ENCODE data around the gene EPS8L1. TPM values are rescaled to one million over a fixed set of nuclear protein-coding genes. Genes with fewer than 3 reads are reported as not detected.

EPS8L1 gene
- total RNA-seq, 1 experiment from 2014 or later = 75.8 TPM

DNA sequence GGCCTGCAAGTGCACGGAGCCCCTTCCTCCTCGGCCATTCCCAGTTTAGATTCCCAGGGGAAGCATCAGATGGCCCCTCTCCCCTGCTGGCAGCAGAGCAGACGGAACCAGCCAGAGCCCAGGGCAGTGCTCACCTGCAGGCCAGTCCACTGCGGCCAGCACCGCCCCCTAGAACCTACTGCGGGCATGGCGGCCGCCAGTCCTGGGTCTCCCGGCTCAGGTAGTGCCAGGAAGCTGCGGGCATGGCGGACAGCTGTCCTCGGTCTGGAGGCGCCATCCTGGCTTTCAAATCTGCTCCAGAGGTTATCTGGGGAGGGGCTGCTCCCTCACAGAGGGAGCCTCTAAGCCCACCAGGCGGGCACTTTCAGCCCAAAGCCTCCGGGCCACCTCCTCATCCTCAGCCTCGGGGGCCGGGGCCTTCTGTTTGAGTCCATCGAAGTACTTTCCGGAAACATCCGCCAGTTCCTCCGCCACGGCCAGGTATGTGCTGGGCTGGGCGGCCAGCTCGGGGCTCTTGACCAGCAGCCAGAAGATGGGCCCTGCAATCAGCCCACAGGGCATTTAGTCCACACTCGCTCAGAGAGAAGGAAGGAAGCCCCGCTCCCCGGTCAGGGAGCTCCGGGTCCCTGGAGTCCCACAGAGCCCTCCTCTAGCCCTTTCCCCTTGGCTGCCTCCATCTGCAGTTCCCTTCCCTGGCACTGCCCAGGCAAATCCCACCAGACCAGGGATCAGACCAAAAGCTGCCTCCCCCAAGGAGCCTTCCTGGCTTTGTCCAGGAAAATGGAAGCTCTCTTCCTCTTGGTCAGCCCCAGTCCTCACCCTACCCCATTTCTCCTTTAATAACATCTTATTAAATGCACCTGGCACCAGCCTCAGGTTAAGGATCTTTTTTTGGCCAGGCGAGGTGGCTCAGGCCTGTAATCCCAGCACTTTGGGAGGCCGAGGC lies 30.6 kb upstream of the EPS8L1 start:
- H3K9me2 ChIP-seq (replicated peaks; ENCODE audit: low read length) = no peaks in the 10 kb centered on the region
- DNase-seq (no peak), ATAC-seq (no peak)
- ChIA-PET CTCF (interaction anchor here (0.6 kb wide), 1 partner anchor 20 kb away, joined by 10 read pairs; no protein-coding TSS in a partner anchor), POLR2A (ENCODE audit: unreplicated experiment) (no interaction called here)
- BruUV-seq (replicated peaks) = no TSS peak
- no peak overlapping the region for H3K9ac ChIP-seq (ENCODE audit: low read length)
- no peak overlapping the region for H3K4me3 ChIP-seq (ENCODE audit: low read length)
- peaks cover 52% of the 10 kb centered on the region for H3K36me3 ChIP-seq (ENCODE audit: low read depth, low read length)
- no peak overlapping the region for H3K27ac ChIP-seq (ENCODE audit: low read length)
- no peak overlapping the region for H3K4me2 ChIP-seq (ENCODE audit: low read length)
- TF ChIP-seq EZH2 (IDR thresholded peaks at IDR 0.05; ENCODE audit: low read length, unreplicated experiment) (no peak), EZH2phosphoT487 (IDR thresholded peaks at IDR 0.05; ENCODE audit: borderline replicate concordance, low read length) (no peak)
- TF ChIP-seq, protein P1, sequence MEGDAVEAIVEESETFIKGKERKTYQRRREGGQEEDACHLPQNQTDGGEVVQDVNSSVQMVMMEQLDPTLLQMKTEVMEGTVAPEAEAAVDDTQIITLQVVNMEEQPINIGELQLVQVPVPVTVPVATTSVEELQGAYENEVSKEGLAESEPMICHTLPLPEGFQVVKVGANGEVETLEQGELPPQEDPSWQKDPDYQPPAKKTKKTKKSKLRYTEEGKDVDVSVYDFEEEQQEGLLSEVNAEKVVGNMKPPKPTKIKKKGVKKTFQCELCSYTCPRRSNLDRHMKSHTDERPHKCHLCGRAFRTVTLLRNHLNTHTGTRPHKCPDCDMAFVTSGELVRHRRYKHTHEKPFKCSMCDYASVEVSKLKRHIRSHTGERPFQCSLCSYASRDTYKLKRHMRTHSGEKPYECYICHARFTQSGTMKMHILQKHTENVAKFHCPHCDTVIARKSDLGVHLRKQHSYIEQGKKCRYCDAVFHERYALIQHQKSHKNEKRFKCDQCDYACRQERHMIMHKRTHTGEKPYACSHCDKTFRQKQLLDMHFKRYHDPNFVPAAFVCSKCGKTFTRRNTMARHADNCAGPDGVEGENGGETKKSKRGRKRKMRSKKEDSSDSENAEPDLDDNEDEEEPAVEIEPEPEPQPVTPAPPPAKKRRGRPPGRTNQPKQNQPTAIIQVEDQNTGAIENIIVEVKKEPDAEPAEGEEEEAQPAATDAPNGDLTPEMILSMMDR (conservative IDR thresholded peaks at IDR 0.05; ENCODE audit: low read depth, low read length) = no peak
- no peaks in the 10 kb centered on the region for H3K27me3 ChIP-seq (ENCODE audit: low read length)
- intact Hi-C loops (cut with micrococcal nuclease) = no loop called here
- no peaks in the 10 kb centered on the region for H3K79me2 ChIP-seq (ENCODE audit: low read length)
- H3K4me1 ChIP-seq (ENCODE audit: insufficient read depth, low read length) = no peaks in the 10 kb centered on the region
- H2AFZ ChIP-seq (ENCODE audit: low read length) = no peak overlapping the region
- no peaks in the 10 kb centered on the region for H4K20me1 ChIP-seq (ENCODE audit: low read length)
- H3F3A ChIP-seq (ENCODE audit: low read length, unreplicated experiment) = no peaks in the 10 kb centered on the region
- H3K9me3 ChIP-seq (ENCODE audit: low read length) = no peaks in the 10 kb centered on the region

- peaks cover 55% of the 10 kb centered on the region for H3K36me3 ChIP-seq (ENCODE audit: low read depth, low read length)
- ATAC-seq = no peak
- intact Hi-C loops (cut with micrococcal nuclease) = no loop called here
Observed at GRCh38 chr19:55046975-55047622, 28.6 kb upstream of the EPS8L1 start.

More at GRCh38 chr19:55046975-55047622, 28.6 kb upstream of the EPS8L1 start:
- no peaks in the 10 kb centered on the region for H3K9me2 ChIP-seq (replicated peaks; ENCODE audit: low read length)
- H2AFZ ChIP-seq (ENCODE audit: low read length) = no peak overlapping the region
- H3K79me2 ChIP-seq (ENCODE audit: low read length) = peaks cover 7% of the 10 kb centered on the region; the same call in 1 of the 2 replicates
- no peak overlapping the region for H3K27ac ChIP-seq (ENCODE audit: low read length)
- no peak overlapping the region for H3K9ac ChIP-seq (ENCODE audit: low read length)
- no peaks in the 10 kb centered on the region for H3K4me1 ChIP-seq (ENCODE audit: insufficient read depth, low read length)
- BruUV-seq (replicated peaks) = no TSS peak
- no peaks in the 10 kb centered on the region for H4K20me1 ChIP-seq (ENCODE audit: low read length)
- POLR2A ChIA-PET (ENCODE audit: unreplicated experiment) = no interaction called here
- no peaks in the 10 kb centered on the region for H3F3A ChIP-seq (ENCODE audit: low read length, unreplicated experiment)
- TF ChIP-seq EZH2 (IDR thresholded peaks at IDR 0.05; ENCODE audit: low read length, unreplicated experiment) (no peak), EZH2phosphoT487 (IDR thresholded peaks at IDR 0.05; ENCODE audit: borderline replicate concordance, low read length) (no peak)
- TF ChIP-seq, protein P1 (conservative IDR thresholded peaks at IDR 0.05; ENCODE audit: low read depth, low read length) = no peak
- H3K27me3 ChIP-seq (ENCODE audit: low read length) = no peaks in the 10 kb centered on the region
- DNase-seq = no peak
- CTCF ChIA-PET = no interaction called here
- H3K4me2 ChIP-seq (ENCODE audit: low read length) = no peak overlapping the region
- H3K9me3 ChIP-seq (ENCODE audit: low read length) = no peaks in the 10 kb centered on the region
- no peak overlapping the region for H3K4me3 ChIP-seq (ENCODE audit: low read length)
